Activated CD4-positive, alpha-beta T cell treated with anti-CD3 and anti-CD28 coated beads, Interleukin-2, amount 10 ng/mL, durations not matched to agents 7 days and 5 days (primary cell): ENCODE measurements around the gene NCAPD3. TPM values are rescaled to one million over a fixed set of nuclear protein-coding genes. Genes with fewer than 3 reads are reported as not detected.

Experiments used
- CTCF ChIA-PET: fragments of 350-600 bp; sonication (Branson Sonifier 250); formaldehyde crosslinking; loops from one replicate; lab custom pipeline; 2021; ENCODE audit warnings: antibody characterized with exemption; lab: Charles Lee
- POLR2A ChIA-PET: fragments of 350-600 bp; sonication (Branson Sonifier 250); formaldehyde crosslinking; loops from one replicate; lab custom pipeline; 2021; ENCODE audit warnings: antibody characterized with exemption; lab: Charles Lee
- DNase-seq: peaks from one replicate; pipeline ENCODE4 v3.0.0-alpha.2; 2020
- H3K27ac Mint-ChIP-seq: one replicate; pipeline ENCODE4 v1.8.0; 2021; ENCODE audit warnings: mild to moderate bottlenecking, moderate library complexity, mixed read lengths
- H3K27me3 Mint-ChIP-seq: one replicate; pipeline ENCODE4 v1.8.0; 2021; ENCODE audit warnings: mixed read lengths
- H3K36me3 Mint-ChIP-seq: one replicate; pipeline ENCODE4 v1.8.0; 2021; ENCODE audit warnings: low read depth, mixed read lengths
- H3K4me1 Mint-ChIP-seq: one replicate; pipeline ENCODE4 v1.8.0; 2021; ENCODE audit warnings: mixed read lengths
- H3K4me3 Mint-ChIP-seq: one replicate; pipeline ENCODE4 v1.8.0; 2021; ENCODE audit warnings: mild to moderate bottlenecking, moderate library complexity, mixed read lengths
- H3K9me3 Mint-ChIP-seq: one replicate; pipeline ENCODE4 v1.8.0; 2021; ENCODE audit warnings: mixed read lengths
- total RNA-seq, 2 experiments: library from RNA; stranded (reverse); gene quantifications; one replicate each; pipeline ENCODE4 v1.2.3, GENCODE V29; 2021

The NCAPD3 gene
- total RNA-seq, 2 experiments from 2014 or later: 118 to 125 TPM

GRCh38 chr11:134150195-134150903 is 73.4 kb downstream of the NCAPD3 start:
- Mint-ChIP-seq H3K9me3 (no peaks in the 10 kb centered on the region), H3K27ac (peak overlapping the region; percentile 5), H3K4me1 (no peaks in the 10 kb centered on the region), H3K36me3 (peaks cover 32% of the 10 kb centered on the region), H3K4me3 (no peak overlapping the region), H3K27me3 (no peaks in the 10 kb centered on the region)
- POLR2A ChIA-PET: no interaction called here
- CTCF ChIA-PET: no interaction called here
- DNase-seq: no peak

- Mint-ChIP-seq H3K9me3 (no peaks in the 10 kb centered on the region), H3K27ac (no peak overlapping the region), H3K27me3 (no peaks in the 10 kb centered on the region), H3K4me3 (no peak overlapping the region), H3K4me1 (peaks cover under 1% of the 10 kb centered on the region), H3K36me3 (peaks cover 31% of the 10 kb centered on the region)
- no peak for DNase-seq
- CTCF ChIA-PET: no interaction called here
- POLR2A ChIA-PET: no interaction called here
These were observed 74.4 kb downstream of the NCAPD3 start for GRCh38 chr11:134149371-134149770.

- POLR2A ChIA-PET: no interaction called here
These were observed 77.2 kb downstream of the NCAPD3 start for GRCh38 chr11:134146598-134146997.

GRCh38 chr11:134145715-134146114 is 78.1 kb downstream of the NCAPD3 start:
- no peak overlapping the region for H3K27ac Mint-ChIP-seq
- POLR2A ChIA-PET: no interaction called here

More at GRCh38 chr11:134146598-134146997, 77.2 kb downstream of the NCAPD3 start:
- H3K36me3 Mint-ChIP-seq: peaks cover 22% of the 10 kb centered on the region
- peaks cover 13% of the 10 kb centered on the region for H3K4me1 Mint-ChIP-seq
- CTCF ChIA-PET: interaction anchor here (1.2 to 1.4 kb wide), 2 partner anchors 16 to 96 kb away, joined by 3 read pairs; no protein-coding TSS in a partner anchor
- no peak overlapping the region for H3K4me3 Mint-ChIP-seq
- no peaks in the 10 kb centered on the region for H3K9me3 Mint-ChIP-seq
- no peak overlapping the region for H3K27ac Mint-ChIP-seq
- no peak for DNase-seq
- H3K27me3 Mint-ChIP-seq: no peaks in the 10 kb centered on the region

GRCh38 chr11:134144744-134145143 is 79.0 kb downstream of the NCAPD3 start:
- Mint-ChIP-seq H3K4me3 (no peak overlapping the region), H3K27me3 (no peaks in the 10 kb centered on the region), H3K36me3 (peaks cover 16% of the 10 kb centered on the region), H3K27ac (peak overlapping the region; percentile 22), H3K9me3 (no peaks in the 10 kb centered on the region), H3K4me1 (peaks cover 13% of the 10 kb centered on the region)
- ChIA-PET CTCF (no interaction called here), POLR2A (no interaction called here)
- DNase-seq: no peak

More at GRCh38 chr11:134145715-134146114, 78.1 kb downstream of the NCAPD3 start:
- Mint-ChIP-seq H3K9me3 (no peaks in the 10 kb centered on the region), H3K4me1 (peaks cover 13% of the 10 kb centered on the region), H3K4me3 (no peak overlapping the region), H3K36me3 (peaks cover 16% of the 10 kb centered on the region), H3K27me3 (no peaks in the 10 kb centered on the region)
- no peak for DNase-seq
- CTCF ChIA-PET: interaction anchor here (1.2 to 1.4 kb wide), 2 partner anchors 15 to 95 kb away, joined by 3 read pairs; no protein-coding TSS in a partner anchor

- no peaks in the 10 kb centered on the region for H3K27me3 Mint-ChIP-seq
- peaks cover 12% of the 10 kb centered on the region for H3K36me3 Mint-ChIP-seq
- no peak overlapping the region for H3K4me3 Mint-ChIP-seq
- H3K27ac Mint-ChIP-seq: no peak overlapping the region
- ChIA-PET POLR2A (no interaction called here), CTCF (no interaction called here)
- no peaks in the 10 kb centered on the region for H3K9me3 Mint-ChIP-seq
- DNase-seq: no peak
- H3K4me1 Mint-ChIP-seq: peaks cover 18% of the 10 kb centered on the region
These were observed 80.0 kb downstream of the NCAPD3 start for GRCh38 chr11:134143801-134144200.

GRCh38 chr11:134142536-134142935 is 81.2 kb downstream of the NCAPD3 start:
- Mint-ChIP-seq H3K4me1 (peaks cover 18% of the 10 kb centered on the region), H3K9me3 (no peaks in the 10 kb centered on the region), H3K27me3 (no peaks in the 10 kb centered on the region), H3K27ac (no peak overlapping the region), H3K4me3 (no peak overlapping the region), H3K36me3 (peaks cover 12% of the 10 kb centered on the region)
- CTCF ChIA-PET: no interaction called here
- POLR2A ChIA-PET: no interaction called here
- no peak for DNase-seq

- H3K4me1 Mint-ChIP-seq: peaks cover 18% of the 10 kb centered on the region
These were observed 82.7 kb downstream of the NCAPD3 start for GRCh38 chr11:134140961-134141490.

GRCh38 chr11:134139873-134140331 is 83.9 kb downstream of the NCAPD3 start:
- no peaks in the 10 kb centered on the region for H3K9me3 Mint-ChIP-seq
- DNase-seq: peak; percentile 58

More at GRCh38 chr11:134140961-134141490, 82.7 kb downstream of the NCAPD3 start:
- ChIA-PET CTCF (interaction anchor here (0.6 to 1.6 kb wide), 3 partner anchors 14 to 34 kb away, joined by 3 to 5 read pairs (median 3); no protein-coding TSS in a partner anchor), POLR2A (no interaction called here)
- DNase-seq: no peak
- H3K36me3 Mint-ChIP-seq: peaks cover 12% of the 10 kb centered on the region
- H3K27me3 Mint-ChIP-seq: no peaks in the 10 kb centered on the region
- H3K9me3 Mint-ChIP-seq: no peaks in the 10 kb centered on the region
- H3K27ac Mint-ChIP-seq: peak overlapping the region; percentile 32
- no peak overlapping the region for H3K4me3 Mint-ChIP-seq

GRCh38 chr11:134139303-134139872 is 84.4 kb downstream of the NCAPD3 start:
- Mint-ChIP-seq H3K27ac (no peak overlapping the region), H3K27me3 (no peaks in the 10 kb centered on the region), H3K36me3 (peaks cover 4% of the 10 kb centered on the region), H3K4me1 (peaks cover 18% of the 10 kb centered on the region), H3K4me3 (no peak overlapping the region), H3K9me3 (no peaks in the 10 kb centered on the region)
- CTCF ChIA-PET: interaction anchor here (1.2 to 1.6 kb wide), 4 partner anchors 15 to 89 kb away, joined by 3 to 6 read pairs (median 4); no protein-coding TSS in a partner anchor
- no peak for DNase-seq
- POLR2A ChIA-PET: no interaction called here

More at GRCh38 chr11:134139873-134140331, 83.9 kb downstream of the NCAPD3 start:
- Mint-ChIP-seq H3K4me1 (peaks cover 18% of the 10 kb centered on the region), H3K27me3 (no peaks in the 10 kb centered on the region), H3K27ac (no peak overlapping the region), H3K4me3 (no peak overlapping the region), H3K36me3 (peaks cover 7% of the 10 kb centered on the region)
- ChIA-PET POLR2A (no interaction called here), CTCF (interaction anchor here (0.9 to 1.6 kb wide), 5 partner anchors 13 to 89 kb away, joined by 3 to 6 read pairs (median 3); no protein-coding TSS in a partner anchor)

GRCh38 chr11:134138376-134138775 is 85.4 kb downstream of the NCAPD3 start:
- Mint-ChIP-seq H3K36me3 (no peaks in the 10 kb centered on the region), H3K4me3 (no peak overlapping the region)
- POLR2A ChIA-PET: no interaction called here

GRCh38 chr11:134134167-134134566 is 89.6 kb downstream of the NCAPD3 start:
- no peak for DNase-seq
- Mint-ChIP-seq H3K27me3 (peaks cover 6% of the 10 kb centered on the region), H3K36me3 (peaks cover 6% of the 10 kb centered on the region), H3K27ac (no peak overlapping the region), H3K4me1 (peaks cover under 1% of the 10 kb centered on the region), H3K9me3 (peaks cover 19% of the 10 kb centered on the region), H3K4me3 (no peak overlapping the region)
- POLR2A ChIA-PET: no interaction called here
- CTCF ChIA-PET: no interaction called here

More at GRCh38 chr11:134138376-134138775, 85.4 kb downstream of the NCAPD3 start:
- CTCF ChIA-PET: no interaction called here
- H3K27ac Mint-ChIP-seq: no peak overlapping the region
- DNase-seq: no peak
- H3K9me3 Mint-ChIP-seq: no peaks in the 10 kb centered on the region
- peaks cover 8% of the 10 kb centered on the region for H3K4me1 Mint-ChIP-seq
- peaks cover 6% of the 10 kb centered on the region for H3K27me3 Mint-ChIP-seq

GRCh38 chr11:134132808-134133207 is 91.0 kb downstream of the NCAPD3 start:
- Mint-ChIP-seq H3K27ac (no peak overlapping the region), H3K4me3 (no peak overlapping the region), H3K9me3 (peaks cover 22% of the 10 kb centered on the region), H3K27me3 (peaks cover 6% of the 10 kb centered on the region), H3K4me1 (no peaks in the 10 kb centered on the region), H3K36me3 (peaks cover 6% of the 10 kb centered on the region)
- POLR2A ChIA-PET: no interaction called here
- DNase-seq: no peak
- CTCF ChIA-PET: no interaction called here
